ENCODE data around the gene HHIPL2.

HHIPL2 gene

DNA sequence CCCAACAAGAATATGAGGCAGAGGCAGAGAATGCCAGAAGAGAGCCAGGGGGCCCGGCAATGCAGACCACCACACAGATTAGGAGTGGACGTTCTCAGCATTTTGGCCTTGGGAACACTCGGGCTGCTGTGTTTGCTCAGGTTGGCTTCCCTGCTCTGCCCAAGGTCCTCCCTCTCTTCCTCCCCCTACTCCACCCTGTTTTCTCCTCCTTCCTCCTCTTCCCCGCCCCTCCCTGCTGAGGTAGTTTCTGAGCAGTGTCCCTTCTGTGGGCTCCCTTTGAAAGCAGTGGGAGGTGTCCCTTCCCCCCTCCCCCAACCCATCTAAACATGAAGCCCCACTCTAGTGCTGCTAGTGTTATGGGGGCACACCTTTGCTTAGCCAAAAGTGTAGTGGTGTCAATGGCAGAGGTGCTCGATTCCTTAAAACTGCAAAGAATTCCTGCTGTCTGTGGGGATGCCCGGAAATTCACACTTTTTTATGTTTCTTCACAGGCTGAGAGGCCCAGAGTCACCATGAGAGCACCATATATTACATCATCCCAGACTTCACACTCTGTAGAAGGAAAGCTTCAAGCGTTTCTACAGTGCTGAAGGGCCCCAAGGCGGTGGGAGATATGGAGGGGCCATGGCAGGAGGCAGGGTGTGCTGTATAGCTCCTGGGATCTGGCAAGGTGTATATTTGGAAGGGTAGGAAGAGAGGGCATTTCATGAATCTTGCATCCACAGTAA is at the start of gene HHIPL2:
Gene HHIPL2 (minus strand): TSS at position 161 of the 728 bp plus-strand sequence. CDS start 60 bp downstream, at position 101.
- no peak for DNase-seq

DNA sequence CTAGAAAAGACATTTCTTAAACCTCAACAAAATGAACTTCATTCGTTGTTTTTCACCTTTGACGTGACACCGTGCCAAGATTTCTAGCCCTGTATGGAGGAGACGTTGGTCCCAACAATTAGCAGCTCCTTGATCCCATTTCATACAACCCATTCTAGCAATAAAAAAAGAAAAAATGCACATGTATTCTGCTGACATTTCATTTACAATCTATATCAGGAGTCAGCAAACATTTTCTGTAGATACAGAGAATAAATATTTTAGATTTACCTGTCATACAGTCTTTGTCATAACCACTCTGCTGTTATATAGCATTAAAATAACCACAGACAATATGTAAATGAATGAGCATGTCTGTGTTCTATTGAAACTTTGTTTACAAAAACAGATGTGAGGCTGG is 48.8 kb upstream of the HHIPL2 start:
- no peak for DNase-seq

DNA sequence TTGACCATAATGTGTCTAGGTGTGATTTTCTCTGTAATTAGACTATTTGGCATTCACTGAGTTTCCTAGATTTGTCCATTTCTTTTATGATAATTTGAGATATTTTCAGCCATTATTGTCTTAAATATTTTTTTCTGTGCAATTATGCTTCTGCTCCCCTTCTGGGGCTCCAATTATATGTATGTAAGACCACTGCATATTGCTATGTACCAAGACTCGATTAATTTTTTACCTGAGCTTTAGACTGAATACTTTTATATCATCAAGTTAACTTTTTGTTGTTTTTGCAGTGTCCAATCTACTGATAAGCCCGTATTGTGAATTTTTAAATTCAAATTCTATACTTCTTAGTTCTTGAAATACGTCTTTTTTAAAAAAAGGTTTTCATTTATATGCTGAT is 46.9 kb upstream of the HHIPL2 start:
- no peak for DNase-seq

DNA sequence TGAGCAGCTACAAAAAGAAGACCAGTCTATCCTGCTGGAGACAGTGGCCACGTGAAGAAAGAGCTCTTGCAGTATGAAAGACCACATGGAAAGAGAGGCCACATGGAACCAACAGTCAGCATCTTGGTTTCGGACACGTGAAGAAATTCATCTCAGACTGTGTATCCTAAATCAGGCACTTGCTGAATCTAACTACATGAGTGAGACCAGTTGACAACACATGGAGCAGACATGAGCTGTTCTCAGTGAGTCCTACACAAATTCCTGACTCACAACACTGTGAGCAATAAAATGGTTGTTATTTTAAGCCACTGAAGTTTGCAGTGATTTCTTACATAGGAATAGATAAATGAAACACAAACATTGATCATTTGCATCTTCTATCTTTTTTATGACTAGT is 44.3 kb upstream of the HHIPL2 start:
- DNase-seq, result no peak

DNA sequence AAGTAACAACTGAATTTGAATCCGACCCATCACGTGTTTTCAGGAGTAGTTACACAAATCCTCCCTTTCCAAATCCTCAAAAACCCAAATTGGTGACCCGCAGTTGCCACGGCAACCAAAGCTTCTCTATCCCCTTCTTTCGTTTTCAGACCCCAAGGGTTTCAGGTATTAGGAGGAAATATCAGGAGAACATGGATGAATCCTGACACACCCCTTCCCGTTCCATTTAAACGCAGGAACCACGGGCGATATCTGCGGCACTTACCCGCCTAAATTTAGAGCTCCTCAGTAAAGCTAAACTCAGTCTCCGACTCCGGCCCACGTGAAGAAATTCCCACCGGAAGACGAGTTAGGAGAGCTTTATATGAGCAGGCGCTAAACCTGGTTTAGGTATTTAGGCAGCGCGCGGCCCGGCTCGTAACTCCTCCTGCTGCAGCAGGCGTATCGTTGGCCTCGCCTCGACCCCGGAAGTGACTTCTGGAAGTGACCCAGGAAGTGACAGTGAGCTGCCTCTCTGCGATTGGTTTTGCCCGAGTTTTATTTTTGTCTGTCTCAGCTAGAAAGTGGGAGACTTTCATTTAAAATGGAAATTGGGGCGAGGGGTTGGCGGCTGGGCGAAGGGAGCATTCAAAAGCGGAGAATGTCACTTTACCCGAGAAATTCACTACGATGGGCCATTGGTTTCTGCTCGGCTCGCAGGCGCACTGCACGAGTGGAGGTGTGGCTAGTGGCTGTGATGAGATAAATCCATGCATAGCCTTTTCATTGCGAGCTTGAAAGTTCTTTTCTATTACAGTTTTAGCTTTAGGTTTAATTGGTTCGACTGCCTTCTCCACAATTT is 41.8 kb upstream of the HHIPL2 start, which contains the start of gene TAF1A:
Gene TAF1A (minus strand): TSS at position 472 of the 841 bp plus-strand sequence.
- peak; percentile 54 for DNase-seq

DNA sequence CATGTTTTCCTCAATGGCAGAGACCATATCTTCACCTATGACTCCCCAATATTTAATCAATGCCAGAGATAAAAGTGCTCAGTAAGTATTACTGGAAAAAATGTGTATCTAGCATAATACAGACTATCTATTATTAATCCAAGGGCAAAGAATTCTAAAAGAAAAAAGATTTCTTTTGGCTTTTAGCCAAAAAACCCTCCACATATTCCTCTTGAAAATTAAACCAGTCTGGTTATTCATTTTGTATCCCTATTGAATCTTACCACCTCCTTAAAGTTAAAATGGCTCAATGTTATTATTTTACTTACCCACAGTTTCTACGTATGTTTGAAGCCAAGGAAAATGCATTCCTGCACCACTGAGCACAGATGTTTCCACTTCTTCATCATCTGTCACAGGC is 40.2 kb upstream of the HHIPL2 start:
- DNase-seq, result no peak

DNA sequence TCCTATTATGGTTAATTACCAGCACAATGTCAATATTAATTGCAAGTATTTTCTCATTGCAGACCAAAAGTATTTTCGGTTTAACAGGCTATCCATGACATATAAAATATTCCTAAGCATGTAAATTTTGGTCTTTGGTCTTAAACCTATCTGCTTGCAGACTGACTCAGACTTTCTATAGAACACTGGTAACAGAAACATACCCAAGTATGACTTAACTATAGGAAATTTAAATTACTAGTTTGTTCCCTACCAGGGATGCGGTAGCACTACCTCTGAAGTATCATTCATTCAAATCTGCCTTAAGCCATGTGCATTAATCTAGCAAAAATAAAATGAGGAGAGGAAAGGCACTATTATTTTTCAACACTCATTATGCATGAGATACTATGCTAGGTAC is 38.9 kb upstream of the HHIPL2 start:
- no peak for DNase-seq

DNA sequence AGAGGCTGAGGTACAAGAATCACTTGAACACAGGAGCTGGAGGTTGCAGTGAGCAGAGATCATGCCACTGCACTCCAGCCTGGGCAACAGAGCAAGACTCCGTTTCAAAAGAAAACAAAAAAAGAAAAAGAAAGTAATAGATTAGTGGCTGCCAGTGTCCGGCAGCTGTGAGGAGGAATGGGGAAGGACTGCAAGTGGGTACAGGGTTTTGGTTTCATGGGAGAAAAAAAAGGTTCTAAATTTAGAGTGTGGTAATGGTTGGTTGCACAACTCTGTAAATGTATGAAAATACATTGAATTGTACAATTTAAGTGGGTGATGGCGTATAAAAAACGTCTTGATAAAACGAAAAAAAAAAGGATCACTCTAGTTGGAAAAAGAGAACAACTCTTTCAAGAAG is 35.2 kb upstream of the HHIPL2 start:
- no peak for DNase-seq

DNA sequence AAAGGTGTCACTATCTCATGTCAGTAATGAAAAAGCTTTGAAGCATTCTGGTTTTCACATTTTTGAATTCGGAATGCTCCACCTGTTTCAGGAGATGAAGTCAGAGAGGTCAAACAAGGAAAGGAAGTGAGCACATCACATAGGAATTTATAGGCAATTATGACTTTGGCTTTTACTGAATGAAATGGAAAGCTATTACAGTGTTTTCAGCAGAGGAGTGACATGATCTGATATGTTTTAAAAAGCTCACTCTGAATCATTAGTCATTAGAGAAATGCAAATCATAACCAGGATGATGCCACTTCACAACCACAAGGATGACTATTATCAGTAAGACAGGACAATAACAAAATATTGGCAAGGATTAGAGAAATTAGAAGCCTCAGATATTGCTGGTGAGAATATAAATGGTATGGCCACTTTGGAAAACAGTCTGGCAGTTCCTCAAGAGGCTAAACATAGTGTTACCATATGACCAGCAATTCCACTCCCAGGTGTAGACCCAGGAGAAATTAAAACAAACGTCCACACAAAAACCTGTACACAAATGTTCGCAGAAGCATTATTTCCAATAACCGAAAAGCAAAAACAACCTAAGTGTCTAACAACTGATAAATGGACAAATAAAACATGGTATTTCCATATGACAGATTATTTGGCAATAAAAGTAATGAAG is 34.3 kb upstream of the HHIPL2 start:
- DNase-seq, result no peak

DNA sequence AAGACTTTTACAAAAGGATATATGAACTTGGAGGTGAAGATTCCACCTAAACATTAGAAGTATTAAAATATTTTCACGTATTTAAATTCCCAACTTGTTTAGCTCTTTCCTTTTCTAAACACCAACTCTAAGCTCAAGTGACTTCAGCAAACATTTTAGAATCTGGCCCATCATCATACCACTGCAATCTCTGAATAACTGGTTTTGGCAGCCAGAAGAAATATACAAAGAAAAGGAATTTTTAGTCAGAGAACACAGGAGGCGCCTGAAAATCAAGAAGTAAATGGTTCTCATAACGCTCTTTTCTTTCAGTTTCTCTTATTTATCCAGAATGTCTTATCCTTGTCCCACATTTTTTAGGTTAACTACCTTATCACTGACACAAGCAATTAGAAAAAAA is 31.4 kb upstream of the HHIPL2 start:
- no peak for DNase-seq

DNA sequence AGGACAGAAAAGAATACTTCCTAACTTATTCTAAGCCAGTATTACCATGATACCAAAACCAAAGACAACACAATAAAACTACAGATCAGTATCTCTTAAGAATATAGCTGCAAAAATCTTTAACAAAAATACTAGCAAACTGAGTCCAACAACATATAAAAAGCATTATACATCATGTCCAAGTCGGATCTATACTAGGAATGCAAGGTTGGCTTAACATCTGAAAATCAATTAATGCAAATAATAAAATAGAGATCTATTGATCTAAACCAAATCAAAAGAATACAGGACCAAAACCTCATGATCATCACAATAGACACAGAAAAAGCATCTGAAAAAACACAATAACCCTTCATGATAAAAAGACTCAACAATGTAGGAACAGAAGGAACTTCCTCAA is 22.9 kb upstream of the HHIPL2 start:
- DNase-seq, result no peak

DNA sequence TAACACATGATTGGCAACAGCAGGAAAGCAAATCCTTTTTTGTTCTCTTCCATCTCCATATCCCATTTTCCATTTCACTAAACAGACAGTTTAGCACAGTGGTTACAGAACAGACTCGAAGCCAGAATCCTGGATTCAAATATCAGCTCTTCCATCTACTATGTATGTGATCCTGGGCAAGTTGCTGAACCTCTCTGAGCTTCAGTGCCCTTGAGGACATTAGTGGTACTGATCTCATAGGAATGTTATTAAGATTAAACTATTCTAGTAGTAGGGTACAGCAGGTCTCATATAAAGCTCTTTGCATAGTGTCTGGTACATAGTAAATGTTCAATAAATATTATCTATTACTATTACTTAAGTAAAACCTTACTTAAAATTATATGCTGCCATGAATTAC is 13.8 kb upstream of the HHIPL2 start:
- no peak for DNase-seq

DNA sequence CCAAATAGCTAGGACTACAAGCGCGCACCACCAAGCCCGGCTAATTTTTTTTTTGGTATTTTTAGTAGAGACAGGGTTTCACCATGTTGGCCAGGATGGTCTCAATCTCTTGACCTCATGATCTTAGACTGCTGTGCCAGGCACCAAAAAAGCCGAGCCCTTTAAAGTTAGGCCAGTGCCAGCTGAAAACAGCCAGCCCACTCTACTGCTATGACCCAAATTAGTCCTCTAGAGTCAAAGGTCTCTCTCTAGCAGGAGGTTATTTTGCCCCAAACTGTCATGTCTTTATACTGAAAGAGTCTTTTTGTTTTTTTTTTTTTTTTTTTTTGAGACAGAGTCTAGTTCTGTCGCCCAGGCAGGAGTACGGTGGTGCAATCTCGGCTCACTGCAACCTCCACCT is 9.7 kb upstream of the HHIPL2 start:
- DNase-seq, result no peak

DNA sequence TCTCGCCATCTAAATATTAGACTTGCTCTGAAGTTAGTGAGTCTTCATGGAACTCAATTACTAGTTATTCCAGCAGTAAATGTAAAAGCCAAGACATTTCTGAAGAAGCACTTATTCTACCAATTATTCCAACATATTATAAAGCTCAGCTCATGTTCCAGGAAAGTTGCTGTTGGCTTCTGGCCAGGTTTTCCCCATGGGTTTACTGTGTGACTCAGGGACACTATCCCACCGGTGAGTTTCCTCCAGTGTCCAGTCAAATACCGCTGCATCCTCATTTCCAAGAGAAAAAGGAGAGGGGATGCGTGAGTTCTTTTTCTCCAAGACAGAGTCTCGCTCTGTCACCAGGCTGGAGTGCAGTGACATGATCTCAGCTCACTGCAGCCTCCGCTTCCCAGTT is 9.2 kb upstream of the HHIPL2 start:
- DNase-seq, result no peak

DNA sequence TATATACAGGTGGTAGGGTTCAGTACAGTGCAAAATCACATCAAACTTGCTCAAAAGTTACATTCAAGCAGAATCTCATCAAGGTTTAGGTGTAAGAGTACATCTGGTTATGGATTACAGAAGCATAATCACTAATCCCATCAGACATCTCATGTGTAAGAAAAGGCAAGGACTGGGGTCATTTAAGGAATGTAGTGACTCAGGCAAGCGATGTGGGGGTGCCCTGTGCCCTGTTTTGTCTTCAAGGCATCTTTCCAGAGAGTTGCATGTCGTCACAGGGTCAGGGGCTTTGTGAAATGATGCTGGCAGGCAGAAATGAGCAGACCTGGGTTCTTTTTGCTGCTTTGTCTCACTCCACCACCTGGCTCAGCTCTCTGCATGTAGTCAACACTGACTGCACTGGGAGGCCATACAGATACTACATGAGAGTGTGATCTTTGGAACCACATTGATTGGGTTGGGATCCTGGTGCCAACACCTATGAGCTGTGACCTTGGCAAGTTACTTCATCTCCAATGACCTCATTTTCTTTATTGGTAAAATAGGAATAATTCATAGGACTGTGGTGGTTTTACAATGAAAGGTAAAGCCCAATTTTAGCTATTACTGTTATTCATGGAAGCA is 8.2 kb upstream of the HHIPL2 start:
- DNase-seq, result no peak

DNA sequence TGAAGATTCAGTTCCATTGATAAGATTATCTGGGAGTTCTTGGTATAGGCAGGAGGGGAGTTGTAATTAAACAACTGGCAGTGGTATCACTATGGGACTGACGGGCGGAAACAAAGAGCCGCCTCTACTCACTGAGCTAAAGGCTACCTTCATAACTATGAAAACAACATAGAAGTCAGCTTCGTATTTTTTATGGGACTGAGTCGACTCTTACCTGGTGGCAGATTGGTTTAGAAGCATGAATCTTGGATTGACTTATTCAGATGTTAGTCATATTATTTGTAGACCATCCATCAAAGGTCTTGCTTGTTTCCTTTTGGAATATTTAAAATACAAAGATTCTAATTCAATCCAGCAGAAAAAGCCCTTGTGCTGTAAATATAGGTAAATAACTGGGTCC is 6.3 kb upstream of the HHIPL2 start:
- DNase-seq, result no peak

DNA sequence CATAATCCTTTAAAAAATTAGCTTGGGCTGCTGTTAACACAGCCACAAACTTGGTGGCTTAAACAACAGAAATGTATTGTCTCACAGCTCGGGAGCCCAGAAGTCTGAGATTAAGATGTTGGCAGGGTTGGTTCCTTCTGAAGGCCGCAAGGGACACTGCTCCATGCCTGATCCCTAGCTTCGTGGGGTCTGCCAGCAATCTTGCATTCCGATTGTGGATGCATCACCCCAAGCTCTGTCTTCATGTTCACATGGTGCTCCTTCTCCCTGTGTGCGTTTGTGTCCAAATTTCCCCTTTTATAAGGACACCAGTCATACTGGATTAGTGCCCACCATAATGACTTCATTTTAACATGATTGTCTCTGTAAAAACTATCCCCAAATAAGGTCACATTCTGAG is 5.0 kb upstream of the HHIPL2 start:
- DNase-seq, result no peak

DNA sequence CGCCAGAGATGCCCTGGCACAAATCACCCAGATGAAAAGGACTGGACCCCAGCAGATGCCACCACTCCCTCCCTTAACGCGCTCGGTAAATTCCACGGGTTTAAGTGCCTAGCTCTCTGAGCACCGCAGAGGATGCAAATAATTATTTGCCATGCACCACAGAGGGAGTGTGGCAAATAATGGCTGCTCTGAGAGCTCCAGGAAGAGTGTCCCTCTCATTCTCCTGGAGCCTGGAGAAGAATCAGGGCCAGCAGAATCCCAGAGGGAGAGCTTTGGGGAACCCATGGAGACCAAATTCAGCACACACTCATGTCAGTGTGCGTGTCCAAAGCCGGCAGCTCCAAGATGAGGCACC is 667 bp downstream of the HHIPL2 start:
- DNase-seq, result no peak

DNA sequence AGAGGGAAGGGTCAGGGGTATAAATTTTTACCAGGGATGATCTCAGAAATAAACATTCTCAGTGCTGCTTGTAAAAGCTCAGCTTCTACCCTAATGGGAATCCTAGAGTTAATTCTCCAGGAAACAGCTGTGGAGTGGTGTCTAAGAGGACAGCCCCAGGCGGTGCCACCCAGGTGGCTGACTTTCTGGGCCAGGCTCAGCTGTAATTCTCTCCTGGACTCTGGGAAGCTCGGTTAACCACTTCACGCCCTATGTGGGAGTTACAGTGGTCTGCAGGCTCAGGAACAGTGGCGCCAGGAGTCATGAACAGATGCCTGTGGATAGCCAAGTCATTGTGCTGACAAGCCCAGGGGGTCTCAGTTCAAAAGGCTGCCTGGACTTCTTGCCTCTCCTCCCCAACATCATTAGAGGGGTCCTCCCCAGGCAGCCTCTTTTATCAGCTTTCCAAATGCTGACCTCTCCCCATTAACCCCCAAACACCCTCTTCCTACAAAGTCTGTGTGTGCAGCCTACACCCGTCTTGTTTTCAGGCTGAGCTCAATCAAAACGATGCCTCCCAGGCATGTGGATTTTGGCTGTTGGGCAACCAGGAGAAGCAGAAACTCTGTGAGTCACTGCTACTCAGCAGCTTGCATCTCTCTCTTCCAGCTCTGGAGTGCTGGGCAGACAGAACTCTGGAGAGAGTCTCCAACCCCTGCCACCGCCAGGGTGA is 1.2 kb downstream of the HHIPL2 start:
- peak; percentile 40 for DNase-seq

DNA sequence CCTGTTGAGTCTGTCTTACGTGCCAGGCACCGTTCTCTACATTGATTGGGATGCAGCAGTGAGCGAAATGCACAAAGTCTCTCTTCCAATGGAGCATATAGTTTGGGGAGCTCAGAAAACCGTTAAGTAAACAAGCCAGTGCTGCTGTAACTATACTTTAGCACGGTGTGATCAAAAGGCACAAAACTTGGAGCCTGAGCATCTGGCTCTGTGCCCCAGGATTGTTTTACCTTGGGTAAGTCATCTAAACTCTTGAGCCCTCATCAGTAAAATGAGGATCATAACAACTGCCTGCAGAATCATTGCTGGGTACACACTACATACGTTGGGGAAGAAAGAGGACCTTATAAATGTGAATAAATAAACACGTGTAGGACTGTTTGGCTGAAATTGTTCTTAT is 1.8 kb downstream of the HHIPL2 start:
- no peak for DNase-seq

DNA sequence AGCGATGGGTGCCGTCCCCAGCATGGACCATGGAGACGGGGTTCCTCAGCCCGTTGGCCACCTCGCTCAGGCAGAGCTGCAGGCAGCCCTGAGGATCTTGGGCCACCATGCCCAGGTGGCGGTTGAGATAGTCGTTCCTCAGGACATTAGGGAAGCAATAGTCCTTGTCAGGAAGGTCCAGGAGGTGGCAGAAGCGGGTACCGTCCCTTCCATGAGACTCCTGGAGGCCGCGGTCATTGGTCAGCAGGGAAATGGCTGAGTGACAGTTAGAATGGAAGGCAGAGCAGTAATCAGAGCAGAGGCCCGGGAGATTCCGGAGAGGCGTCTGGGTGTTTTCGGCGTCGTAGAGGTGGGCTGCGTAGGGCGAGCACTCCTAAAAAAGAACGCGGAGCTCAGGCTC is 4.1 kb downstream of the HHIPL2 start:
- no peak for DNase-seq

DNA sequence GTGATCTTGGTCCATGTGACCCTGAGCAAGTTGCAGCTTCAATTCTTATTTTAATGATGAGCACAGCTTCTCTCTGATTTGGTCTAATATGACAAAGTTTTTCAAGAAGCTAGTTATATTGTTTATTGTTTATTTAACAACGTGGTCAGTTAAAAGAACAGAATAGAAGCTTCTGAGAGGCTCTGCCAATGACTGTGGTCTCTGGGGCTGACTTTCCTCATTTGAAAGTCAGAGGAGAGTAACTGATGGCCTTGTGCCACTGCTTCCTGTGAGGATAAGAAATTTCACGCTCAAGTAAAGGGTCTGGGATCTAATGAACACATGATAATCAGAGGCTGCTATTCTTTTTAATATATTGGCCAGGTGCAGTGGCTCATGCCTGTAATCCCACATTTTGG is 7.3 kb downstream of the HHIPL2 start:
- DNase-seq, result no peak
